GM08714 (cell line): ENCODE measurements around the gene IL1A.
"Not testable (repeated sequence)": the region's sequence is repeated elsewhere in the genome, so short reads cannot be mapped to it uniquely, and the experiment has no call there.

Source experiments
- H3K4me3 ChIP-seq: fragments of 200-500 bp; sonication (Bioruptor generic); 2 replicates; pipeline ENCODE4 v1.5.1; 2014; ENCODE audit warnings: mild to moderate bottlenecking, low read length, inconsistent platforms
- ZNF274 ChIP-seq: IDR thresholded peaks from 2 replicates; pipeline ENCODE4 v1.6.1; 2012; ENCODE audit warnings: mild to moderate bottlenecking, low read depth, low read length

Gene IL1A

GRCh38 chr2:112784199-112785189, at the start of gene IL1A:
Gene IL1A (minus strand): TSS chr2:112784493. CDS start chr2:112783770, 723 bp downstream.
- TF ChIP-seq ZNF274: no peak
- H3K4me3 ChIP-seq: peak within 1 kb of the TSS; percentile 23; the same call in 1 of the 2 replicates

- no peak overlapping the region for H3K4me3 ChIP-seq
- no peak for TF ChIP-seq ZNF274
Observed at GRCh38 chr2:112833976-112834375, 49.7 kb upstream of the IL1A start.

- not testable (repeated sequence) for H3K4me3 ChIP-seq
Observed at GRCh38 chr2:112833639-112833931, 49.3 kb upstream of the IL1A start.

GRCh38 chr2:112832841-112833638, 48.7 kb upstream of the IL1A start:
- no peak for TF ChIP-seq ZNF274
- no peak overlapping the region for H3K4me3 ChIP-seq

- H3K4me3 ChIP-seq: no peak overlapping the region
- no peak for TF ChIP-seq ZNF274
Observed at GRCh38 chr2:112831946-112832840, 47.9 kb upstream of the IL1A start.

- no peak for TF ChIP-seq ZNF274
Observed at GRCh38 chr2:112831513-112831845, 47.2 kb upstream of the IL1A start.

GRCh38 chr2:112830682-112831512, 46.6 kb upstream of the IL1A start:
- TF ChIP-seq ZNF274: no peak
- no peak overlapping the region for H3K4me3 ChIP-seq

More at GRCh38 chr2:112831513-112831845, 47.2 kb upstream of the IL1A start:
- no peak overlapping the region for H3K4me3 ChIP-seq

GRCh38 chr2:112829961-112830681, 45.8 kb upstream of the IL1A start:
- no peak for TF ChIP-seq ZNF274
- no peak overlapping the region for H3K4me3 ChIP-seq

GRCh38 chr2:112829101-112829960, 45.0 kb upstream of the IL1A start:
- no peak overlapping the region for H3K4me3 ChIP-seq
- TF ChIP-seq ZNF274: no peak

GRCh38 chr2:112828251-112828691, 44.0 kb upstream of the IL1A start:
- no peak for TF ChIP-seq ZNF274

GRCh38 chr2:112827604-112828185, 43.4 kb upstream of the IL1A start:
- no peak for TF ChIP-seq ZNF274
- H3K4me3 ChIP-seq: no peak overlapping the region

More at GRCh38 chr2:112828251-112828691, 44.0 kb upstream of the IL1A start:
- no peak overlapping the region for H3K4me3 ChIP-seq
